ENCODE results near the gene FNDC5.

Gene FNDC5

DNA sequence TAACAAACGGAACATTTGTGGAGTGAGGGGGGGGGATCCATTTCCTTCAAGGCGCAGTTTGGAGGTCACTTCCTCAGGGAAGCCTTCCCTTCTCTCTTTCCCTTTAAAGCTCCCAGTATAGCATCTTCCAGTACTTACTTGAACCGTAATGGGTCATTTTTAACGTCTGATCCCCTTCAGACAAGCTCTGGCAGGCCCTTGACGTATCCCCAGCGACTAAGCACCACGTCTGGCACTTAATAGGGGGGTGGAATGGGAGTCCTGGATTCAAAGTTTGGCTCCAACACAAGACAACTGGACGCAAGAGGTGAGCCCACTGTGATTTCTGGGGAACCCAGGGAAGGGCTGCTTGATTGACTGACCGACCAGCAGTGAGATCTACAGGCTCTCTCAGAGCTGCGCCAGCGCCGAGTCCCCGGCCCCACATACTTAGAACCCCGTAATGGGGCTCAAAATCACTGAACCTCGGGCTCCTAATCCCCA, 54.0 kb downstream of the FNDC5 start:
- peak overlapping the region; percentile 89 for H4K91ac ChIP-seq (ENCODE audit: low read depth, low read length)
- H3K4me3 ChIP-seq (ENCODE audit: low read depth, low read length) = peak overlapping the region; percentile 94
- no CpG with 5 or more reads among the region's 15 CpGs for WGBS (ENCODE audit: extremely low coverage, insufficient coverage, insufficient read length)
- peak in 1 of 2 donors; percentile 35 for DNase-seq
- peak overlapping the region; percentile 80 for H3K4me2 ChIP-seq (ENCODE audit: low read length)
- H3K36me3 ChIP-seq (ENCODE audit: control insufficient read depth in 1 of 2, insufficient read depth in 2 of 2, low read length in 2 of 2) = peaks cover 0 to 2% of the 10 kb centered on the region in 2 experiments
- no peaks in the 10 kb centered on the region for H3K27me3 ChIP-seq (ENCODE audit: insufficient read depth, low read length)
- H3K9ac ChIP-seq (ENCODE audit: low read length) = peak overlapping the region; percentile 88
- H4K8ac ChIP-seq (ENCODE audit: low read depth, low read length) = peak overlapping the region; percentile 89
- peaks cover 15% of the 10 kb centered on the region for H3K79me1 ChIP-seq (ENCODE audit: low read length)
- no peaks in the 10 kb centered on the region for H3K9me3 ChIP-seq (ENCODE audit: insufficient read depth, low read depth, low read length)
- H2BK5ac ChIP-seq (ENCODE audit: low read depth, low read length, poor library complexity) = peak overlapping the region; percentile 37
- peak overlapping the region; percentile 25 for H3K4ac ChIP-seq (ENCODE audit: low read depth, low read length)
- H2AFZ ChIP-seq (ENCODE audit: insufficient read depth, low read length, poor library complexity) = peak overlapping the region; percentile 34
- H4K12ac ChIP-seq (ENCODE audit: low read depth, low read length) = peak overlapping the region; percentile 72
- H3K27ac ChIP-seq (ENCODE audit: low read depth, low read length) = peak overlapping the region; percentile 55
- peak overlapping the region; percentile 33 for H3K18ac ChIP-seq (ENCODE audit: low read length)
- H2BK120ac ChIP-seq (ENCODE audit: insufficient read depth, low read length, poor library complexity) = peak overlapping the region; percentile 18
- no peak overlapping the region for H3K23ac ChIP-seq (ENCODE audit: low read length)
- H2BK12ac ChIP-seq (ENCODE audit: low read length) = peak overlapping the region; percentile 29
- H2AK5ac ChIP-seq (ENCODE audit: low read length) = peak overlapping the region; percentile 80
- peaks cover 0 to 5% of the 10 kb centered on the region in 2 experiments for H3K4me1 ChIP-seq (ENCODE audit: control insufficient read depth in 1 of 2, insufficient read depth in 2 of 2, low read length in 2 of 2)
- H3K14ac ChIP-seq (ENCODE audit: low read length) = peak overlapping the region; percentile 93
- peaks cover 14% of the 10 kb centered on the region for H3K79me2 ChIP-seq (ENCODE audit: control insufficient read depth, insufficient read depth, low read length, poor library complexity)

DNA sequence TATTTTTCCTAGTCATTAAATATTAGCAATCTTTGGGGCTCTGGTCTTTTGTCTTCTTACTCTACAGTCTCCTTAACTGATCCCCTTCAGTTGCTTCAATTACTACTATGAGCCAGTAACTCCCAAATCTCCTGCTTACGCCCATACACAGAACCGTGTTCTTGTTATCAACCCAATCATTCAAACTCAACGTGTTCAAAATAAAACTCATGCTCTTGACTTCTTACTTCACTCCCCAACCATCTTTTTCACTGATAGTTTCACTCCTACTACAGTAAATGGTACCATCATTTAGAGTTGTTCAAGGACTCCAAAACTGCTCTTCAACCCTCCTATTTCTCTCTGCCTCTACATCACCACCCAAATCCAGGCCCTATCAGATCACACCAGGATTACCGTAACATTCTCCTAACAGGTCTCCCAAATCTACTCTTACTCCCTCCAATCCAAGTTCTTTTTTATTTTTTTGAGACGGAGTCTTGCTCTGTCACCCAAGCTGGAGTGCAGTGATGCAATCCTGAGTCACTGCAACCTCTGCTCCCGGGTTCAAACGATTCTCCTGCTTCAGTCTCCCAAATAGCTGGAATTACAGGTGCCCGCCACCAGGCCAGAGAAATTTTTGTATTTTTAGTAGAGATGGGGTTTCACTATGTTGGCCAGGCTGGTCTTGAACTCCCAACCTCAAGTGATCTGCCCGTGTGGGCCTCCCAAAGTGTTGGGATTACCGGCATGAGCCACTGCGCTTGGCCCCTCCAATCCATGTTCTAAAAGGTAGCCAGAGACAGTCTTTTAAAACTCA, 56.6 kb downstream of the FNDC5 start:
- H2AK5ac ChIP-seq (ENCODE audit: low read length) = no peak overlapping the region
- H3K4me2 ChIP-seq (ENCODE audit: low read length) = no peak overlapping the region
- H3K18ac ChIP-seq (ENCODE audit: low read length) = no peak overlapping the region
- H2BK120ac ChIP-seq (ENCODE audit: insufficient read depth, low read length, poor library complexity) = no peak overlapping the region
- no peak overlapping the region for H2BK5ac ChIP-seq (ENCODE audit: low read depth, low read length, poor library complexity)
- peaks cover 0 to 4% of the 10 kb centered on the region in 2 experiments for H3K4me1 ChIP-seq (ENCODE audit: control insufficient read depth in 1 of 2, insufficient read depth in 2 of 2, low read length in 2 of 2)
- H3K23ac ChIP-seq (ENCODE audit: low read length) = no peak overlapping the region
- H3K79me1 ChIP-seq (ENCODE audit: low read length) = peaks cover 15% of the 10 kb centered on the region
- H3K79me2 ChIP-seq (ENCODE audit: control insufficient read depth, insufficient read depth, low read length, poor library complexity) = peaks cover 14% of the 10 kb centered on the region
- no peak overlapping the region for H3K14ac ChIP-seq (ENCODE audit: low read length)
- WGBS (ENCODE audit: extremely low coverage, insufficient coverage, insufficient read length) = 100% methylated on average over 1 of the region's 11 CpGs
- H2BK12ac ChIP-seq (ENCODE audit: low read length) = no peak overlapping the region
- peak in 1 of 2 donors; percentile 42 for DNase-seq
- no peak overlapping the region for H2AFZ ChIP-seq (ENCODE audit: insufficient read depth, low read length, poor library complexity)
- H4K8ac ChIP-seq (ENCODE audit: low read depth, low read length) = no peak overlapping the region
- no peaks in the 10 kb centered on the region for H3K9me3 ChIP-seq (ENCODE audit: insufficient read depth, low read depth, low read length)
- no peak overlapping the region for H3K4me3 ChIP-seq (ENCODE audit: low read depth, low read length)
- no peak overlapping the region for H3K9ac ChIP-seq (ENCODE audit: low read length)
- H4K91ac ChIP-seq (ENCODE audit: low read depth, low read length) = no peak overlapping the region
- H3K4ac ChIP-seq (ENCODE audit: low read depth, low read length) = peak overlapping the region; percentile 64
- no peaks in the 10 kb centered on the region for H3K27me3 ChIP-seq (ENCODE audit: insufficient read depth, low read length)
- H3K36me3 ChIP-seq (ENCODE audit: control insufficient read depth in 1 of 2, insufficient read depth in 2 of 2, low read length in 2 of 2) = peaks cover 8 to 13% of the 10 kb centered on the region in 2 experiments
- H4K12ac ChIP-seq (ENCODE audit: low read depth, low read length) = no peak overlapping the region
- H3K27ac ChIP-seq (ENCODE audit: low read depth, low read length) = no peak overlapping the region
